K562 (cell line): Measurements from ENCODE around the gene CDC45. TPM values are rescaled to one million over a fixed set of nuclear protein-coding genes. Genes with fewer than 3 reads are reported as not detected.

Experiments used
- BMI1 ChIP-seq: fragments of 150-350 bp; IDR thresholded peaks from 2 replicates; pipeline ENCODE4 v1.6.1; 2014; ENCODE audit warnings: low read length
- CBFA2T3 ChIP-seq: fragments of 450-650 bp; IDR thresholded peaks from 2 replicates; pipeline ENCODE4 v1.6.1; 2017
- CCNT2 ChIP-seq: IDR thresholded peaks from 2 replicates; pipeline ENCODE4 v1.6.1; 2011; ENCODE audit warnings: borderline replicate concordance, low read depth, mild to moderate bottlenecking, moderate library complexity, mixed read lengths, low read length; ENCODE audit not compliant: insufficient read length; ENCODE audit errors: extremely low read depth
- CREBBP ChIP-seq: IDR thresholded peaks from one replicate; pipeline ENCODE4 v1.6.1; 2012; ENCODE audit warnings: low read depth, mild to moderate bottlenecking, control low read depth, inconsistent platforms, low read length
- CREM ChIP-seq: IDR thresholded peaks from 2 replicates; pipeline ENCODE4 v1.6.1; 2014; ENCODE audit warnings: antibody characterized with exemption, low read depth
- DDX20 ChIP-seq: fragments of 450-650 bp; IDR thresholded peaks from 2 replicates; pipeline ENCODE4 v1.6.1; 2016; ENCODE audit warnings: missing genetic modification characterization, low read depth, mild to moderate bottlenecking, missing compliant biosample characterization, moderate library complexity
- E2F5 ChIP-seq: sonication (generic); formaldehyde crosslinking; IDR thresholded peaks from 2 replicates; pipeline ENCODE4 v1.8.0; 2022; ENCODE audit warnings: mild to moderate bottlenecking, missing genetic modification reagents
- ELK3 ChIP-seq: fragments of 450-650 bp; formaldehyde crosslinking; IDR thresholded peaks from 2 replicates; pipeline ENCODE4 v1.4.0; 2020; ENCODE audit warnings: mild to moderate bottlenecking
- HNRNPH1 ChIP-seq: fragments of 200-400 bp; formaldehyde crosslinking; optimal IDR thresholded peaks from 2 replicates; pipeline ENCODE3; 2017; ENCODE audit warnings: low read depth, mild to moderate bottlenecking, low read length, moderate library complexity
- ID3 ChIP-seq, 2 experiments: fragments of 250-450 bp in 1 of 2; fragments of 450-650 bp in 1 of 2; sonication (Bioruptor Pico) in 1 of 2; IDR thresholded peaks; 2 replicates each; pipeline versions ENCODE4 v1.6.1 to v1.8.0; 2016 to 2021; ENCODE audit warnings: mild to moderate bottlenecking in 2 of 2, moderate library complexity in 2 of 2, missing compliant biosample characterization in 1 of 2, missing genetic modification characterization in 1 of 2
- MBD2 ChIP-seq: sonication (generic); IDR thresholded peaks from 2 replicates; pipeline ENCODE4 v1.6.1; 2016; ENCODE audit warnings: low read depth, borderline replicate concordance
- MLX ChIP-seq, 2 experiments: fragments of 450-650 bp in 1 of 2; sonication (generic) in 1 of 2; formaldehyde crosslinking; conservative IDR thresholded peaks; 2 replicates each; pipeline versions ENCODE4 v1.4.0 to v1.8.1; 2020 to 2022; ENCODE audit warnings: mild to moderate bottlenecking in 1 of 2, missing genetic modification reagents in 1 of 2
- NFRKB ChIP-seq: fragments of 450-650 bp; IDR thresholded peaks from 2 replicates; pipeline ENCODE4 v1.6.1; 2016; ENCODE audit warnings: low read depth
- RBM22 ChIP-seq: fragments of 200-400 bp; formaldehyde crosslinking; IDR thresholded peaks from 2 replicates; pipeline ENCODE4 v1.6.1; 2018; ENCODE audit warnings: low read length, low read depth; ENCODE audit not compliant: poor library complexity, severe bottlenecking
- SP2 ChIP-seq: IDR thresholded peaks from 2 replicates; pipeline ENCODE4 v1.6.1; 2011; ENCODE audit warnings: mild to moderate bottlenecking, low read depth, low read length, moderate library complexity; ENCODE audit not compliant: poor library complexity, severe bottlenecking; ENCODE audit errors: extremely low read depth
- STAG1 ChIP-seq: sonication (generic); formaldehyde crosslinking; IDR thresholded peaks from 2 replicates; pipeline ENCODE4 v1.5.0; 2020; ENCODE audit warnings: missing genetic modification reagents, borderline replicate concordance
- XRCC3 ChIP-seq: fragments of 450-650 bp; IDR thresholded peaks from 2 replicates; pipeline ENCODE4 v1.6.1; 2017; ENCODE audit warnings: mild to moderate bottlenecking, moderate library complexity
- ZBTB49 ChIP-seq: sonication (generic); formaldehyde crosslinking; IDR thresholded peaks from 2 replicates; pipeline ENCODE4 v1.8.0; 2022; ENCODE audit warnings: missing genetic modification reagents, mild to moderate bottlenecking, borderline replicate concordance
- ZEB2 ChIP-seq: fragments of 450-650 bp; IDR thresholded peaks from 2 replicates; pipeline ENCODE4 v1.6.1; 2016
- ZFP30 ChIP-seq: fragments of 250-450 bp; sonication (Bioruptor Pico); IDR thresholded peaks from 2 replicates; pipeline ENCODE4 v1.8.0; 2022; ENCODE audit warnings: moderate library complexity, mild to moderate bottlenecking, inconsistent platforms, borderline replicate concordance
- ZNF274 ChIP-seq: IDR thresholded peaks from 2 replicates; pipeline ENCODE4 v1.6.1; 2011; ENCODE audit warnings: low read depth, mild to moderate bottlenecking, low read length, moderate library complexity, borderline replicate concordance
- ZNF316 ChIP-seq: fragments of 450-650 bp; IDR thresholded peaks from 2 replicates; pipeline ENCODE4 v1.6.1; 2016
- ZNF644 ChIP-seq: fragments of 200-800 bp; sonication (Bioruptor generic); IDR thresholded peaks from 2 replicates; pipeline ENCODE4 v1.6.1; 2016; ENCODE audit warnings: low read depth, missing genetic modification characterization, missing compliant biosample characterization
- polyA plus RNA-seq, 8 experiments: library from polyadenylated mRNA; depleted of rRNA in 4 of 8; stranded (reverse) in 5 of 8; unstranded in 3 of 8; fragments of >200 nt; fragmentation: Nextera tagmentation in 2 of 8; fragmentation: Illumina TruSeq in 1 of 8; extraction: Ambion mirVana in 2 of 8; extraction: Trizol in 1 of 8; gene quantifications; 2 replicates each; pipeline versions ENCODE4 v1.2.1 to v1.2.3, GENCODE V29; 2011 to 2014; ENCODE audit warnings: inconsistent platforms in 1 of 8, missing spikeins in 1 of 8
- total RNA-seq, 7 experiments: library from RNA; depleted of rRNA in 6 of 7; stranded (reverse); fragments of >200 nt in 6 of 7; fragmentation: Illumina TruSeq in 2 of 7; extraction: Trizol in 2 of 7; gene quantifications; 2 replicates each; pipeline versions ENCODE4 v1.2.1 to v1.2.3, GENCODE V29; 2011 to 2021; ENCODE audit warnings: low replicate concordance in 1 of 7

CDC45 gene
- total and polyA plus RNA-seq, 9 of the 15 experiments (the other 6 are each of a cell fraction or from before 2014, with no cell fraction given), result 251 to 580 (median 410) TPM

GRCh38 chr22:19447330-19448075 lies 32.2 kb upstream of the CDC45 start, which contains the start of gene C22orf39 (continued):
- TF ChIP-seq HNRNPH1 (no peak), ZNF644 (tag) (no peak), E2F5 (CRISPR knock-in tag) (no peak), ID3 (CRISPR knock-in tag; IDR thresholded peaks at IDR 0.05) (no peak), ID3 (tag; IDR thresholded peaks at IDR 0.05) (no peak), XRCC3 (no peak), ZNF274 (no peak), ZFP30 (CRISPR knock-in tag) (no peak), CCNT2 (peak; percentile 91), CBFA2T3 (peak; percentile 27; the same call in 1 of the 2 replicates), DDX20 (no peak), RBM22 (peak; percentile 81), MLX (CRISPR knock-in tag; conservative IDR thresholded peaks at IDR 0.05) (0 out of 4 replicates have a peak, but pooled peaks of 1 of the 2 experiments have one; percentile 11), SP2 (peak; percentile 95), CREBBP (no peak), ZBTB49 (CRISPR knock-in tag) (no peak), CREM (peak; percentile 94), ZNF316 (no peak), ELK3 (CRISPR knock-in tag) (no peak), MBD2 (peak; percentile 99), BMI1 (no peak), ZEB2 (peak; percentile 11; the same call in 1 of the 2 replicates), NFRKB (peak; percentile 74; the same call in 1 of the 2 replicates), STAG1 (CRISPR knock-in tag) (no peak)
